T-helper 1 cell (primary cell): ENCODE results near the gene ATP5PB.

Experiments
- DNase-seq, 5 donors: peaks; one replicate each; pipeline ENCODE4 v3.0.0-alpha.2; 2012 to 2020

The ATP5PB gene

DNA sequence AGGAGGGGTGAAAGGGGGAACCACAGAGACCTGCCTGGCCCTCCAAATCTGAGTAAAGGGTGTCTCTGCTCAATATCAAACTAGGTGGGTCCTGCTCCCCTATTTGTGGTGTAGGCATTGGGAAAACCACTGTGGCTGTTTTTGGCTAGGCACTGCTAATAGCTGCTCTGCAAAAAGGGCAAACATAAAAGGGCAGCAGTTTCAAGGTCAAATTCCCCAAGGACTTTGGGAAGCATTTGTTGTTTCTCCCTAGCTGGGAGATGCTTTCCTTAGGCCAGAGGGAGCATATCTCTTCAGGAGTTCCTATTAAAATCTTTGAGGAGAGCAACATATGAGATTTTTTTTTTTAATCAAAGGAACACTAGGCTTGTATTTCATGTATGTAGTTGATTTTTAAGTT lies 26.9 kb downstream of the ATP5PB start:
- no peak for DNase-seq

DNA sequence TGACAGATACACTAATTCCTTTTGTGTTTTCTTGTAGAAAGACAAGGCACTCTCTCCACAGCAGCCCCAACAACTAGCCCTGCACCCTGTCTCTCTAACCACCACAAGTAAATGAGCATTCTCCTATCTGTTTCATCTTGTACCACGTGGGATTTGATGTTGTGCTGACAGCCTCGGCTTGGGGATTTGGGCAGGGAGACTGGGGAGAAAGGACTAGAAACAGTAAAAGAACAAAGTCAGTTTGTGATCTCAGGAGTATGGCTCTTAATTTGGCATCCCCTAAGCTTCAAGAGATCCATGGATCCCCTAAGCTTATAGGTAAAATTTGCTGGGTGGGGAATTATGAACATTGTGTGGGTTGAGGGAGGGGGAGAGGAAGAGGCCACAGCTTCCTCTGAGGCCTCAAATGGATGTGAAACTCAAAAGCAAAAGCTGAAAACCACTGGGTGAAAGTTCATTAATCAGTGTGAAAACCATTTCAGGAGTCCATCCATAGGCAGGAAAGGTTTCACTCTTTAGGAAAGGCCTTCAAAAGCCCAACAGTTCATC lies 27.6 kb downstream of the ATP5PB start:
- DNase-seq: peak in 4 of 5 donors; percentile 7 to 76 (median 26)

GRCh38 chr1:111480674-111481073 lies 31.4 kb downstream of the ATP5PB start:
- DNase-seq: no peak

- peak; percentile 16 to 60 (median 37) for DNase-seq
These were observed 32.3 kb downstream of the ATP5PB start for GRCh38 chr1:111481387-111482221.

DNA sequence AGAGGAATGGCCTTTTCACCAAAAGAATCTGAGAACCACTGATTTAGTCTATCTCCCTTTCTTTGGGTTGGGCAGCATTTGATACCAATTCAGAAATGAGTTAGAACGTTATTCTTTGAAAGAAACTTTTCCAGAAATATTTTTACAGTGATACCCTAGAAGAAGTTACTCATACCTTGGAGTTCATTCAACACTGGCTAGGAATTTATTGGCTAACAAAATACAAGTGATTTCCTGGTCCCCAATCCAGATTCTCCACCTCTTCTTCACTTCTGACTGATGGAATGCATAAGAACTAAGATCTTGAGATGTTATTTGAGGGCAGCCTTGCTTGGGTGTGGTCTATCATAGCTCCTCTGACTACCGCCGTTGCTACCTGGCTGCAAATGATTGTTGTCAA lies 33.9 kb downstream of the ATP5PB start:
- DNase-seq: no peak

- DNase-seq: no peak
These were observed 34.6 kb downstream of the ATP5PB start for GRCh38 chr1:111483876-111484275.

DNA sequence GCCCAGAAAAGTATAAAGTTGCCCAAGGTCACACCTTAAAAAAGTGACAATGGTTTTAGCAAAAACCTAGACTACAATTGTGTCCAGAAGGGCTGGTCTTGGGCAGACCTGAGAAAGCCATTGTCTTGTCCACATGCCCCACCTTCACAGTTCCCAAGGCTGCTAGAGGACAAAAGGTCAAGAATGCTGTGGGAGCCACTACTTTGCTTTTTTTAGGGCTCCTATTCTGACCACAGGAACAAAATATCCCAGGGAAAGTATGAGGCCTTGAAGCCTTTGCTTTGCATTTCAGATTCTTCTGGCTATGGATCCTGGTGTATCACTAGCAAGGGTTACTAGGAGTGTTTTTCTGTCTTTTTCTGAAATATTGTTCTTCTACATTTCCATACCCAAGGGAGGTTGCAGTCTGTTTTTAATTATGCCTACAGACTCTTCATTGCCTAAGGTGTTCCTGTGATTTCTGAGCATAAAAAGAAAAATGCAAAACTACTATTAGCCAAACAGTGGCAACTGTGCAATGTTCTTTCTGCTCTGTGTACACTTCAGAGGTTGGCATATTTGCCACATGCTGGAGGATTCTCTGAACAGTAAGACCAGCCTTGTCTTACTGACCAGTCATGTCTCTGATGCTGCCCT lies 35.2 kb downstream of the ATP5PB start:
- DNase-seq: no peak

DNA sequence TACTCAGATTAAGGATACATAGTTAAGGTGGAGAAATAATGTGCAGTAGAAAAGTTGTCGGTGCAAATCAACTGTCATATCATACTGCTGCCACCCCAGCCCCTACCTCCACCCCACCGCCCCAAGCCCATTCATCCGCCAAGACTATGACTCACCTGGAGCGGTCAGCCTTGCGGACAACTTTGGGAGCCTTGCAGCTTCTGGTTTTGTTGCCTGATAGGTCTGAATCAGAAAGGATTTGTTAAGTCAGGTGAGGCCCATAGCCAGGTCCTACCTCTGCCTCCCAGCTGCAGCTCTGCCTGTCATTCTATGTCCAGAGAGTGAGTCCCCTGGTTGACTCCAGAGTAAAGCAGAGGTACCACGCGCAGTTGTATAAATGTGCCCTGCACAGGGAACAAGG lies 37.2 kb downstream of the ATP5PB start:
- no peak for DNase-seq

- DNase-seq: no peak
These were observed 37.9 kb downstream of the ATP5PB start for GRCh38 chr1:111487133-111487532.

GRCh38 chr1:111488669-111489068 lies 39.4 kb downstream of the ATP5PB start:
- no peak for DNase-seq

DNA sequence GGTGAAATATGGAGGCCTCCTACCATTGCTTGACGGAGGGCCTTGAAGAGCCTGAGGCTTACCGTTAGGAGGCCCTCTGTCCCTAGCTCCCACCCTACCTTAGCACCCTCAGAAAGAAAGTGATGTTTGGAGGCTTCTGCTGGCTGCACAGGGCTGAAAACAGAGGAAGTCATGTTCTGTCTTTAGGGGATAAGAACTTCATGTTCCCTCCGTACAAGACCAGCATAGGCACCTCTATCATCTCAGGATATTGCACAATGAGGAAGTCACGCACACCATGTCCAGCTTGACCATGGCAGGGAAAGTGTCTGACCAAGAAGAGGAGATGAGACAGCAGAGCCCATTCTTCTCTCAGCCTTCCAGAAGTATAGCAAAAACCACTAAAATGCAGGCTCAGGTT lies 40.3 kb downstream of the ATP5PB start:
- DNase-seq: no peak

DNA sequence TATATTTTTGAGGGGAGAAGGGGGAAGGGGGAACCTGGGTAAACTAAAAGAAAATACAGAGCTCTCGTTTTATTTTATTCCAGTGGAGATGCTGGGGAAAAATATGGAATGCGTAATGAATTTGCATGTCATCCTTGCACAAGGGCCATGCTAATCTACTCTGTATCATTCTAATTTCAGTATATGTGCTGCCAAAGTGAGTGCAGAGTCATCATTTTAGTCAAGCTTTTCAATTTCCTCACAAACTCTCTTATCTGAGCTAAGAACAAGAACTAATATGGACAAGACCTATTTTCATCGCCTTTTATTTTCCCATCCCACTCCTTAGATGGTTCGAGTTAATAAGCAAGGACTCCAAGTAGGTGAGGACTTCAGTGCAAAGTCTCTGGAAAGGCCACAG lies 41.0 kb downstream of the ATP5PB start:
- no peak for DNase-seq

GRCh38 chr1:111491070-111491469 lies 41.8 kb downstream of the ATP5PB start:
- DNase-seq: no peak

GRCh38 chr1:111496398-111496797 lies 47.1 kb downstream of the ATP5PB start:
- peak in 1 of 5 donors; percentile 43 for DNase-seq

- DNase-seq: no peak
These were observed 48.3 kb downstream of the ATP5PB start for GRCh38 chr1:111497592-111497991.

- no peak for DNase-seq
These were observed 49.9 kb downstream of the ATP5PB start for GRCh38 chr1:111499026-111499785.

DNA sequence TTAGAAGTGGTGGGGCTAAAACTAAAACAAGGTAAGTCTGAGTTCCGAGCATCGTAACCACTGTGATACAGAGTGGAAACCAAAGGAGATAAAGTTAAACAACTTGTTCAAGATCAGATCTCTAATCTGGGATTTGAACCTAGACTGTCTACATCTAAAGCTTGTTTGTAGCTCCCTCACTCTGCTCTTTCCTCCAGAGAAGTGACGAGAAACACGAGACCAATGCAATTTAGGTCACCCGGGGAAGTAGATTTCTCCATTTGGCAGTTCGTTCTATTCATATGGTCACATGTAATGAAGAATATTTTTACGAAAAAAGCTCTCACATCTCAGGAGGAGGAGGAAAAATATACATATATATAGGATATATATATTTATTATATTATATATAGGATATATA lies 52.4 kb downstream of the ATP5PB start:
- no peak for DNase-seq

DNA sequence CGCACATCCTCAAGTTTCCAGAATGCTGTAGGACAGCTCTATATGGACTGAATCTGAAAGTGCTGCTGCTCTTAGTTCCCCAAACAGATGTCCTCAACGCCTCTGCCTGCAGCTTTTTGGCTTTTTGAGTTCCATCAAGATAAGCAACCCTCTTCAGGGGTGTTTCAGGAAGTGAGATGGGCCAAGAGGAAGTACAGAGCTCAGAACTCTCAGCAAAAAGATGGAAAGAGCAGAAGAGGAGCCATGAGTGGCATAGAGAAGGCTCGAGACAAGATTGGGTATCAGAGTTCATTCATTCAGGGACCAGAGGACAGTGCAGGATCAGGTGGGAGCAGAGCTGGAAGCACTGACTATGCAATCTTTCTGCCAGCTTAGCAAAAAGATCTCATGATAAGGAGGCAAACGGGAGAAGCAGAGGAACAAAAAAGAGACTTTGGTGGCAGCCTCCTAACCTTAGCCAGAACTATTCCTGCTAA lies 54.4 kb downstream of the ATP5PB start, which contains the start of the genes ADORA3 and TMIGD3:
TSS of gene ADORA3 (minus strand) at position 49 of the 476 bp plus-strand sequence. CDS start 279 bp downstream, outside the sequence.
TSS of gene TMIGD3 (minus strand) at position 49 of the 476 bp plus-strand sequence. CDS start 279 bp downstream, outside the sequence.
- DNase-seq: no peak

GRCh38 chr1:111504097-111504496 lies 54.8 kb downstream of the ATP5PB start:
- DNase-seq: no peak

DNA sequence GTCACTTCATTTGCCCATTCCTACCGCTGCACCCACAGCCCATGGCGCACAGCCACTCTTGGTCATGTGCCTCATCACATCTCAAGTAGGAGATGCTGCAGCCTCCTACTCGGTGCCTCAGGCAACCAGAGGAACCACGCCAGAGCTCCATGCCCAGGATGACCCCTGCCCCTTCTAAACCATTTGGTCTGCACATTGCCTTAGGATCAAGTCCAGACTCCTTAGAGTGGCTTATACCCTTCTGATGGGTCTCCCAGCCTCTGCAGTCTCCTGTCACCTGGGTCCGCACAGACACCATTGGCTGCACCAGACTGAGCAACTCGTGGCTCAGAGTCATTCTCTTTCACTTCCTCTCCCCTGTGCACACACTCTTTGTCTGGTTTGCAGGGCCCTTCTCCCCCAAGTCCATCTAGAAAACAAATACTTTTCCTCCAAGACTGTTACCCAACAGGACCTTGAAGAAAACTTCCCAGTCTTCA lies 56.4 kb downstream of the ATP5PB start:
- DNase-seq: peak in 1 of 5 donors; percentile 43

- no peak for DNase-seq
These were observed 57.3 kb downstream of the ATP5PB start for GRCh38 chr1:111506561-111506960.

GRCh38 chr1:111507411-111508201 lies 58.3 kb downstream of the ATP5PB start:
- DNase-seq: peak in 4 of 5 donors; percentile 22 to 94 (median 34)
